ENCODE data around the gene EXOSC2. TPM values are rescaled to one million over a fixed set of nuclear protein-coding genes. Genes with fewer than 3 reads are reported as not detected.

EXOSC2 gene, protein sequence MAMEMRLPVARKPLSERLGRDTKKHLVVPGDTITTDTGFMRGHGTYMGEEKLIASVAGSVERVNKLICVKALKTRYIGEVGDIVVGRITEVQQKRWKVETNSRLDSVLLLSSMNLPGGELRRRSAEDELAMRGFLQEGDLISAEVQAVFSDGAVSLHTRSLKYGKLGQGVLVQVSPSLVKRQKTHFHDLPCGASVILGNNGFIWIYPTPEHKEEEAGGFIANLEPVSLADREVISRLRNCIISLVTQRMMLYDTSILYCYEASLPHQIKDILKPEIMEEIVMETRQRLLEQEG
- total RNA-seq: 10 to 100 TPM; 43.7 to 55.0 TPM

DNA sequence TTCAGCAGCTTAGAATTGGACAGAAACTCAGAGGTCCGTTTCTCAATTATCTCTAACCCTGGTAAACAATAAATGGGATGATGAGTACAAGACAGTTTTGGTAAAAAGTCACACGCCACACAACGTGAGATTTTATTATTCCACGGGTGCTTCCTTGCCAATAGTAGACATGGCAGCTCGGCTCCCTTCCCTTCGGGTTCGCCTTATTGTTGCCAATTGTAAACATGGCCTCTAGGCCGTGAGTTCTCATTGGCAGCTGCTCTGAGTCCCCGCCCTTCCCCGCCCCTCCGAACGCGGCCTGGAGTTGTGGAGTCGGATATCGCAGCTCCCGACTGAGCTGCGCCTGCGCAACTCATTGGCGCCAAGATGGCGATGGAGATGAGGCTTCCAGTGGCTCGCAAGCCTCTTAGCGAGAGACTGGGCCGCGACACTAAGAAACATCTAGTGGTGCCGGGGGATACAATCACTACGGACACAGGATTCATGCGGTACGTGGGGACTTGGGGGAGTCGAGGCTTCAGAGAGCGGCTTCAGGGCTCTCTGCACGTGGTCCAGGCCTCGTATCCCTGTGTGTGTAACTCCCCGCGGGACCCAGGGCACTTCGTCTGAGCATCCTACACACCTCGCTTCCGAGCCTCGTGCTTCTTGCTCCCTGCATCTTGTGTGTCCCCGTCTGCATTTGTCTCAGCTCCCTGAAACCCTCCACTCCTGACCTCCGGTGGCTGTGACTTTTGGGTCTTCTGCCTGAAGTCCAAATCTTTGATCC lies at the start of gene EXOSC2:
TSS of gene EXOSC2 (plus strand) at position 355 of the 766 bp plus-strand sequence. CDS start at position 367, 12 bp downstream.
- H3K4me3 Mint-ChIP-seq: peak within 1 kb of the TSS; percentile 94 to 99
- H3K27ac Mint-ChIP-seq: peak within 1 kb of the TSS; percentile 97
- peaks cover 19 to 28% of the 10 kb centered on the region in 2 donors for H3K36me3 Mint-ChIP-seq (ENCODE audit: insufficient read depth in 2 of 2)
- peaks cover 48% of the 10 kb centered on the region for H3K4me1 Mint-ChIP-seq (ENCODE audit: low read depth)
- H3K27me3 Mint-ChIP-seq (ENCODE audit: low read depth): no peaks in the 10 kb centered on the region
- H3K9me3 Mint-ChIP-seq: no peaks in the 10 kb centered on the region
- DNase-seq: peak; percentile 89 to 94
- ATAC-seq (replicated peaks in 1 of 2): peak; percentile 99 to 100

DNA sequence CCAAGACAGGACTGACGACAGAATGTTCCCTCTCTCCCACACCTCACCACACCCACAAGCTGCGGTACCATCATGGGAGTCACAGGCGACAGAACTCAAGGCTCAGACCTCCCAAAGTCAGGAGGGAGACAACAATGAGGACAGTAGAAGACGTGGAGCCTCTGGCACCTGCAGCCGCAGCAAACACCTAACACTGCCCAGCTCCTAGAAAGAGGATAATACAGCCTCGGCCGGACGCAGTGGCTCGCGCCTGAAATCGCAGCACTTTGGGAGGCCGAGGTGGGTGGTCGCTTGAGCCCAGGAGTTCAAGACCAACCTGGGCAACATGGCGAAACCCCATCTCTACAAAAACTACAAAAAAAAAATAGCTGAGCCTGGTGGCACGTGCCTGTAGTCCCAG lies 42.4 kb upstream of the EXOSC2 start:
- no peak overlapping the region for H3K4me3 Mint-ChIP-seq

DNA sequence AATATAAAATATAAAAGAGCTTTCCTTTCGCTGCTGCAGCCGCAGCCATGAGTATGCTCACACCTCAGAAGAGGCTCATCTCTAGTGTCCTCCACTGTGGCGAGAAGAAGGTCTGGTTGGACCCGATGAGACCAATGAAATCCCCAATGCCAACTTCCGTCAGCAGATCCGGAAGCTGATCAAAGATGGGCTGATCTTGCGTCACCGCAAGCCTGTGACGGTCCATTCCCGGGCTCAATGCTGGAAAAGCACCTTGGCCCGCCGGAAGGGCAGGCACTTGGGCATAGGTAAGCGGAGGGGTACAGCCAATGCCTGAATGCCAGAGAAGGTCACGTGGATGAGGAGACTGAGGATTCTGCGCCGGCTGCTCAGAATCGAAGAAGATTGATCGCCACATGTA lies 41.8 kb upstream of the EXOSC2 start:
- peaks cover 21% of the 10 kb centered on the region for H3K27me3 Mint-ChIP-seq (ENCODE audit: low read depth)
- H3K4me1 Mint-ChIP-seq (ENCODE audit: low read depth): no peaks in the 10 kb centered on the region
- H3K4me3 Mint-ChIP-seq: no peak overlapping the region
- no peaks in the 10 kb centered on the region for H3K36me3 Mint-ChIP-seq (ENCODE audit: insufficient read depth in 2 of 2)
- H3K9me3 Mint-ChIP-seq: no peaks in the 10 kb centered on the region
- DNase-seq (no peak), ATAC-seq (replicated peaks in 1 of 2) (no peak)
- no peak overlapping the region for H3K27ac Mint-ChIP-seq

More for the DNA sequence above, 42.4 kb upstream of the EXOSC2 start:
- ATAC-seq (replicated peaks in 1 of 2) (no peak), DNase-seq (no peak)
- Mint-ChIP-seq H3K4me1 (ENCODE audit: low read depth) (no peaks in the 10 kb centered on the region), H3K36me3 (ENCODE audit: insufficient read depth in 2 of 2) (peaks cover 2% of the 10 kb centered on the region in 2 donors), H3K27ac (no peak overlapping the region), H3K9me3 (peaks cover 2% of the 10 kb centered on the region in 2 donors), H3K27me3 (ENCODE audit: low read depth) (peaks cover 15% of the 10 kb centered on the region)

DNA sequence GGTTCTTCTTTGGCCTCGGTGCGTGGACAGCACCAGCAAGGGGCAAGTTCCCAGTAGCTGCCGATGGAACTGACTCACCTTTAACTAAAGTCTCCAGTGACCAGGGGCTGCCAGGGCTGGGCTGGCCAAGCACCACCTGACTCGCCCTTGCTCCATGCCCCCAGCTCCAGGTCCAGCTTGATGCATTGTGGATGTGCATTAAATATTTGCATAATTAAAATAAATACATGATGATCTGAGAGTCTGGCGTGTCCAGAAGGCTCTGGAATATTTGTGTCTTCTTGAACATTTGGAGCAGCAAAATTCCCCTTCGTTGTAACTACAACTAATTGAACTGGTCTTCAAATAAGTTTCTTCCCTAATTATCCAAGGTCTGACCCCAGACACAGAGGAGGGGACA lies 38.7 kb upstream of the EXOSC2 start:
- Mint-ChIP-seq H3K27ac (no peak overlapping the region), H3K36me3 (ENCODE audit: insufficient read depth in 2 of 2) (no peaks in the 10 kb centered on the region), H3K4me3 (no peak overlapping the region), H3K4me1 (ENCODE audit: low read depth) (peaks cover 3% of the 10 kb centered on the region), H3K9me3 (no peaks in the 10 kb centered on the region), H3K27me3 (ENCODE audit: low read depth) (peaks cover 39% of the 10 kb centered on the region)
- DNase-seq: no peak
- ATAC-seq (replicated peaks in 1 of 2): no peak

DNA sequence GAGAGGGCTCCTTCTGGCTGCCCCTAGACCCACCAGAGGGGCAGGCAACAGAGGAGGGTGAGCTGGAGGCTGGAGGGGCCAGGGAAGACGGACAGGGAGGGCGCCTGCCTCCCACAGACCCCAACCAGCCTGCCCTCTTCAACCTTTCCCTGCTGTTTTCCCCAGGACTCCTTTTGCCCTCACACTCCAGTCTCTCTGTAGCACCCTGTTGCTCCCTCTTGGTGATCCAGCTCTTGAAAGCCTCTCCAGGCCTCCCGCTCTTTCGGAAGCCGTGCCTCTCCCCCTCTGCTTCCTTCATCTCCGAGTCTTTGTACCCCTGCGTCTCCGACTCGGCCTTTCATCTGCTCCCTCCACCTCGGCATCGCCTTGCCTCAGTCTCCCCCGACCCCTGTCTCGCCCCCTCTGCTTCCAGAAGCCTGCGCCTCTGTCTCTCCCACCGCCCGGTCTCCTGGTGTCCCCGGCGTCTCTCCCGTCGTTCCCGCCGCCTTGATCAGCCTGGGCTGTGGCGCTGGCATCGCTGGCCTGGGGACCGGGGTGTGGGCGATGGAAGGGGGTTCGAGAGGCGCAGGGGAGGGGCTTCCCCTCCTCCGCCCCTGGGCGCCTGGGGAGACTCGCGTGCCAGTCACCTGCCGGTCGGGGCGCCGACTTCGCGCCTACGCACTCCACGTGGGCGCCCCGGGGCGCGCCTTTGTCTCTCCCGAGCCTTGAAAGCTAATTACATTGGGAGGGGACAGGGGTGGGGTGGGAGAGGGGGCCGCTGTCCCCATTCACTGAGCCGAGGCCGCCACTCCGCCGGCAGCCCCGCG lies 34.5 kb upstream of the EXOSC2 start:
- Mint-ChIP-seq H3K36me3 (ENCODE audit: insufficient read depth in 2 of 2) (no peaks in the 10 kb centered on the region), H3K4me3 (no peak overlapping the region), H3K9me3 (no peaks in the 10 kb centered on the region), H3K27me3 (ENCODE audit: low read depth) (peaks cover 61% of the 10 kb centered on the region), H3K4me1 (ENCODE audit: low read depth) (peaks cover 21% of the 10 kb centered on the region), H3K27ac (no peak overlapping the region)
- DNase-seq (no peak), ATAC-seq (replicated peaks in 1 of 2) (no peak)

DNA sequence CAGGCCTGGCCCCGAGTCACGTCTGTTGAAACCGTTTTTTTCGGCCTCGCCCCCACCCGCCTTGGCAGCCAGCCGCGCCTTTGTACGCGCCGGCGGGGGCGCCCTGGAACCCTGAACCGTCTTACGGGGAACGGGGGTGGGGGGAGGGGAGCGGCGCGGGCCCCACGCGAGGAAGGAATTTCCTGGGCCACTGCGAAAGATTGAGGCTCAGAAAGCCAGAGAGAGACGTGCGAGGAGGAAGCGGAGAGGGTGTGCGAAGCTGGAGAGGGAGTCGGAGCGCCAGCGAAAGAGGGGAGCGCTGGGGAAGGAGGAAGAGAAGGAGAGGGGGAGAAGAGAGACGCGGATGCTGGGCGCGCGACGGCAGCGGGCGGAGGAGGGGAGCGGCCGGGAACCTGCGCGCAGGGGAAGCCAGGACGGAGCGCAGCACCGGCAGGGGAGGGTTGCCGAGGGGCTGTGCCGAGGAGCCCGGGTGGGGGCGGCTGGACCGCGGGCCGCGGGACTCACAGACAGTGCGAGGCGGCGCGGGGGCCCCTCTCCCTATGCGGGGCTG lies 33.8 kb upstream of the EXOSC2 start:
- DNase-seq: no peak
- ATAC-seq (replicated peaks in 1 of 2): no peak
- H3K4me3 Mint-ChIP-seq: peak overlapping the region; percentile 67 to 72
- H3K27ac Mint-ChIP-seq: no peak overlapping the region
- peaks cover 62% of the 10 kb centered on the region for H3K27me3 Mint-ChIP-seq (ENCODE audit: low read depth)
- no peaks in the 10 kb centered on the region for H3K9me3 Mint-ChIP-seq
- peaks cover 21% of the 10 kb centered on the region for H3K4me1 Mint-ChIP-seq (ENCODE audit: low read depth)
- no peaks in the 10 kb centered on the region for H3K36me3 Mint-ChIP-seq (ENCODE audit: insufficient read depth in 2 of 2)

DNA sequence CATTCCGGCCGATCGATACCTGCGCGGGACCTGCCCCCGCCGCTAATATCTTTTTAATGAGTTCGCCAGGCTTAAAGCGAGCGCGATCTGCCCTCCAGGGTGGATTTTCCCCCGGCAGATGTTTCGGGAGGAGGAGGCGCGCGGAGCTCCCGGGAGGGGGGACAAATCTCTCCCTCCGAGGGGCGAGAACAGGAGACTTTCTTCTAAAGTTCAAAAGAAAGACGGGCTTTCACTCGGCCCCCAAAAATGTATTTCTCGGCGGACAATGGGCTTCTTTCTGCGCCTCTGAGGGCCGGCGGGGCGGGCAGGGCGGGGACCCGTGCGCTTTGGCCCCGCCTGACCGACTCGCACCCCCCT lies 33.3 kb upstream of the EXOSC2 start:
- ATAC-seq (replicated peaks in 1 of 2) (no peak), DNase-seq (no peak)
- peak overlapping the region in 1 of 2 donors; percentile 42 for H3K4me3 Mint-ChIP-seq
- no peaks in the 10 kb centered on the region for H3K9me3 Mint-ChIP-seq
- H3K27me3 Mint-ChIP-seq (ENCODE audit: low read depth): peaks cover 60% of the 10 kb centered on the region
- peaks cover 0 to under 1% of the 10 kb centered on the region in 2 donors for H3K36me3 Mint-ChIP-seq (ENCODE audit: insufficient read depth in 2 of 2)
- peaks cover 22% of the 10 kb centered on the region for H3K4me1 Mint-ChIP-seq (ENCODE audit: low read depth)
- no peak overlapping the region for H3K27ac Mint-ChIP-seq

DNA sequence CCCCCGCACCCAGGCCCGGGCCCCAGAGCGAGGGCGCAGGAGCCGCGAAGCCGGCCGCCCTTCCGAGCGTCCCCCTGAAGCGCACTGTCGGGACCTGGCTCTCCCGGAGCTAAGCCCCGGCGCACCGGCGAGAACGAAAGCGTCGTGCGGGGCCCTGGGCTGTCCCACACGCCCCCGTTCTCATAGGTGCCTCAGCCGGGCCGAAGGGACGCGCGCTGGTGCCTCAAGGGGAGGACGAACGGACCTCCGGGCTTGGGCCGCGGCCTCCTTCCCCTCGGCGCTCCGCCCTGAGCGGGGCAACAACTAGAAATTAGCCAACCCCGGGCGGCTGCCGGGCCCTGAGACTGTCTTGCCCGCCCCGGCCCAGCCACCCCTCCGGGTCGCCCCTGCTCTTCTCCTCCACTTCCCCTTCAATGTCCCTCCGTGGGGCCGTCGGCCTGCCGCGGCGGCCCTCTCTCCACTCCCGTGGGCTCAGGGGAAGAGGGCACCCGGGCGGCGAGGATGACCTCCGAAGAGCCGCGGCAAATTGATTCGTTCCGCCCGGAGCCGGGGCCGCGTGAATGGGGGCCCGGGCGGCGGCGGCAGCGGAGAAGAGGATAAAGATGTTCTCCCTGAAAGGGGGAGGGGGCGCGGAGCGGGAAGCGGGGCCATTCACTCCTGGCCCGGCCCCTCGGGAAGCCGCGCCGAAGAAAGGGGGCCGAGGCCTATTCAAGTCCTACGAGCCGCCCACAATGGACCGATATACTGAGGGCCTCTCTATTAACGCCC lies 32.7 kb upstream of the EXOSC2 start:
- Mint-ChIP-seq H3K4me1 (ENCODE audit: low read depth) (peaks cover 27% of the 10 kb centered on the region), H3K4me3 (peak overlapping the region; percentile 58 to 61), H3K36me3 (ENCODE audit: insufficient read depth in 2 of 2) (peaks cover 0 to 3% of the 10 kb centered on the region in 2 donors), H3K27me3 (ENCODE audit: low read depth) (peaks cover 60% of the 10 kb centered on the region), H3K9me3 (no peaks in the 10 kb centered on the region), H3K27ac (no peak overlapping the region)
- DNase-seq (no peak), ATAC-seq (replicated peaks in 1 of 2) (no peak)

DNA sequence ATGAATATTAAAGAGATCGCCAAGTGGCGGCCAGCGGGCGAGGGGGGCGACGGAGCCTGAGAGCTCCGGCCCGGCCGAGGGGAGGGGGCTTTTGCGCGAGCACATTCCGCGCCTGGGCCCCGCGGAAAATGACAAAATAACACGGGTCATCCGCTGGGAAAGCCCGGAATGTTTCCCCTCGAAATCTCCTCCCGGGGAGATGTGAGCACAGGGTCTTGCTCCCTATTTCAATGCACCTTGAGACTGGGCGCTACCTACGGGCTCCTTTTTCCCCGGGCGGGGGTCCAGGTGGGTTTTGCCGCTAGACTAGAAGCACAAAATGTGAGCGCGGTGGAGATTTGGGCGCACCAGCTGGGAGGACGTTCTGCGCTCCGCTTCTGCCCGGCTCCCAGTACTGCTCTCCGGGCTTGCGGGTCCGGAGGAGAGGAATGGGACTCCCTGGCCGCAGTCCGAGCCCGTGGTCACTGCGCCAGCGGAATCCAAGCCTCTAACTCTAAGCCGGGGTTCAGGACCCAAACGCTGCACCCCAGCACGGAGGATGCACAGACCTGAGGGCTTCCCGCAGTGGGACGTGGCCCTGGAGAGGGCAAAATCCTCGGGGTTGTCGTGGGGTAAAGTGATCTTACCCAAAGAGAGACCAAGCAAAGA lies 32.0 kb upstream of the EXOSC2 start:
- Mint-ChIP-seq H3K27me3 (ENCODE audit: low read depth) (peaks cover 60% of the 10 kb centered on the region), H3K4me3 (peak overlapping the region in 1 of 2 donors; percentile 70), H3K36me3 (ENCODE audit: insufficient read depth in 2 of 2) (peaks cover 0 to 3% of the 10 kb centered on the region in 2 donors), H3K4me1 (ENCODE audit: low read depth) (peaks cover 27% of the 10 kb centered on the region), H3K9me3 (no peaks in the 10 kb centered on the region), H3K27ac (no peak overlapping the region)
- DNase-seq: no peak
- ATAC-seq (replicated peaks in 1 of 2): no peak

DNA sequence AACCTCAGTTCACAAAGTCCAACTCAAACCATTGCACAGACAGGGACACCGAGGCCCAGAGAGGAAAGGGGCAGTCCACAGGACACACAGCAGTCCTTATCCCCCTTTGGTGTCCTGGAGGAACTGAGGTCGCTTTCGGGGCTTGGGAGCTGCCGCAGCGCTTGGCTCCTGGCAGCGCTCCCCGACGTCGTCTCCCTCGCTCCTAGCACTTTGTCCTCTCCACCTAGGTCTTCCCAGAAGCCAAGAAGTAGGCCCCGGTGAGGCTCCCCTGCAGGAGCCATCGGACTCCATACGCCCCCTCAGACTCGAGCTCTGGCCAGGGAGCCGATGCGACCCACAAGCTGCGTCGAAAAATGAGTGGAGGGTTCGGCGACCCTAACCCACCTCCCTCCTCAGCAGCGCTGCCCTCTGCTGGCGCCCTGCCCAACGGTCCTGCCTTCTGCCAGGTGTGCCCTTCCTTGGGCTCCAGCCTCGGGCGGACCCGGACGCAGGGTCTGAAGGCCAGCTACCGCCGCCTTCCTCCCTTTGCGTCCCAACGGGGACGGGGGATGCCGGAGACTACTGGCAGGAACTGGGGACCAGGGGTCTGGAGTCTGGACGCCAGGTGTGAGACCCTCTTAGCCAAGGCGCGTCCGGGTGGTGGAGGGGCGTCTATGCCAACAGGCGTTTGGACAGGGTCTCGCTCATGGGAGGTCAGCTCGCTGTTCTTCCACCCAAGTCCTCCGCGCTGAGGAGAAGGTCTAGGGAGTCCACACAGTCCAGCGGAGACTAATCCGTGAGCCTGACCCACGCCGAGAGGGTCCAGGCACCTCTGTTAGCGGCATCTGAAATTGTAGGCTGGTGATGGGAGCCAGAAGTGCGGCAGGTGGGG lies 31.2 kb upstream of the EXOSC2 start:
- Mint-ChIP-seq H3K27ac (no peak overlapping the region), H3K27me3 (ENCODE audit: low read depth) (peaks cover 59% of the 10 kb centered on the region), H3K4me1 (ENCODE audit: low read depth) (peaks cover 27% of the 10 kb centered on the region), H3K36me3 (ENCODE audit: insufficient read depth in 2 of 2) (peaks cover 0 to 3% of the 10 kb centered on the region in 2 donors), H3K9me3 (no peaks in the 10 kb centered on the region), H3K4me3 (peak overlapping the region; percentile 28 to 70)
- no peak for DNase-seq
- no peak for ATAC-seq (replicated peaks in 1 of 2)

DNA sequence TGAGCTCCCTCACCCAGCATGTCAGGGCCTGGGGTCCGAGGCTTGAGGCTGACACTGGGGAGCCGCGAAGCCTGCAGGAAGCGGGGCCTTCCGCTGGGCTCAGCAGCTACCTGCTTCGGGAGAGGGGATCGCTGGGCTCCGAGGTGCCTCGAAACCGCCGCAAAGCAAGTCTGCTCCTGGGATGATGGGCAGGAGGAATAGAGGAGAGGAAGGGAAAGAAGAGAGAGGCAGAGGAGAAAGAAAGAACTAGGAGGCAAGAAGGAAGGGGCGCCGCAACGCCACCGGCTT lies 30.7 kb upstream of the EXOSC2 start:
- H3K9me3 Mint-ChIP-seq: no peaks in the 10 kb centered on the region
- H3K36me3 Mint-ChIP-seq (ENCODE audit: insufficient read depth in 2 of 2): peaks cover 0 to 3% of the 10 kb centered on the region in 2 donors
- ATAC-seq (replicated peaks in 1 of 2) (no peak), DNase-seq (no peak)
- H3K27me3 Mint-ChIP-seq (ENCODE audit: low read depth): peaks cover 62% of the 10 kb centered on the region
- H3K4me1 Mint-ChIP-seq (ENCODE audit: low read depth): peaks cover 27% of the 10 kb centered on the region
- H3K27ac Mint-ChIP-seq: no peak overlapping the region
- peak overlapping the region; percentile 28 to 70 for H3K4me3 Mint-ChIP-seq

Data from activated T-cell treated with anti-CD3 and anti-CD28 coated beads, Interleukin-2, amount 50 U/mL, for 72 hours (primary cell).